A549 (cell line): ENCODE measurements around the gene TOMM40. TPM values are rescaled to one million over a fixed set of nuclear protein-coding genes. Genes with fewer than 3 reads are reported as not detected.
A peak's percentile ranks its signal among the peaks of the same experiment; 100 is the strongest.

Experiments used
- ATAC-seq, 2 experiments: fragments of 200-7000 bp in 1 of 2; fragments of >200 bp in 1 of 2; cut with Nextera tagmentation in 1 of 2; cut with Tn5 transposase in 1 of 2; 3 replicates each; pipeline versions ENCODE4 v1.8.0 to v1.9.1; 2018 to 2020; ENCODE audit warnings: mild to moderate bottlenecking in 1 of 2, moderate library complexity in 1 of 2
- CTCF ChIA-PET: fragments of 300-600 bp; sonication (Branson Sonifier 250); formaldehyde crosslinking; extraction: SDS; loops from one replicate; lab custom pipeline; 2021; ENCODE audit warnings: antibody characterized with exemption, inconsistent platforms; lab: Yijun Ruan, JAX
- POLR2A ChIA-PET: fragments of 350-600 bp; formaldehyde crosslinking; extraction: SDS; loops from one replicate; lab custom pipeline; 2021; ENCODE audit warnings: antibody characterized with exemption, inconsistent platforms; lab: Yijun Ruan, JAX
- DNase-seq, 2 experiments: peaks; one replicate each; pipeline versions ENCODE4 v3.0.0 to v3.0.0-alpha.2; 2011 to 2016; ENCODE audit warnings: low read depth in 1 of 2, low spot score in 1 of 2
- FAIRE-seq: peaks from 2 replicates; lab custom pipeline; 2011; peaks lifted over from hg19 to GRCh38; lab: Jason Lieb, UNC
- H3K27ac ChIP-seq, 2 experiments: fragments of >200 bp; sonication (Bioruptor Twin); formaldehyde crosslinking; 3 replicates each; pipeline ENCODE4 v1.5.1; 2016 to 2017
- H3K4me1 ChIP-seq: fragments of >200 bp; sonication (Bioruptor Twin); formaldehyde crosslinking; 3 replicates; pipeline ENCODE4 v1.6.1; 2016
- H3K4me2 ChIP-seq: fragments of >200 bp; sonication (Bioruptor Twin); formaldehyde crosslinking; 3 replicates; pipeline ENCODE4 v1.6.1; 2016
- H3K4me3 ChIP-seq: fragments of >200 bp; sonication (Bioruptor Twin); formaldehyde crosslinking; 3 replicates; pipeline ENCODE4 v1.5.1; 2016
- H3K9me3 ChIP-seq: fragments of >200 bp; sonication (Bioruptor Twin); formaldehyde crosslinking; 3 replicates; pipeline ENCODE4 v1.6.1; 2016
- CBX2 ChIP-seq: fragments of 200-600 bp; sonication (generic); IDR thresholded peaks from 2 replicates; pipeline ENCODE4 v1.6.1; 2016; ENCODE audit warnings: low read depth, mild to moderate bottlenecking, borderline replicate concordance
- CHD2 ChIP-seq: fragments of 150-350 bp; IDR thresholded peaks from 2 replicates; pipeline ENCODE4 v1.6.1; 2014; ENCODE audit warnings: low read length; ENCODE audit not compliant: partially characterized antibody
- HOXA7 ChIP-seq: fragments of 250-450 bp; sonication (Bioruptor Pico); IDR thresholded peaks from 2 replicates; pipeline ENCODE4 v1.5.0; 2020; ENCODE audit warnings: mild to moderate bottlenecking, moderate library complexity
- HOXB13 ChIP-seq: fragments of 250-450 bp; sonication (Bioruptor Pico); IDR thresholded peaks from 2 replicates; pipeline ENCODE4 v1.5.0; 2020; ENCODE audit warnings: low read depth, mild to moderate bottlenecking, moderate library complexity
- JUN ChIP-seq, 2 experiments: fragments of >200 bp; sonication (Bioruptor Twin); formaldehyde crosslinking; IDR thresholded peaks; 2 replicates in 1 of 2; 3 replicates in 1 of 2; pipeline ENCODE4 v1.6.1; 2016 to 2017
- JUNB ChIP-seq: fragments of >200 bp; sonication (Bioruptor Twin); formaldehyde crosslinking; IDR thresholded peaks from 2 replicates; pipeline ENCODE4 v1.6.1; 2016
- MAFK ChIP-seq: fragments of 450-650 bp; IDR thresholded peaks from 2 replicates; pipeline ENCODE4 v1.6.1; 2014; ENCODE audit not compliant: partially characterized antibody
- MAZ ChIP-seq: fragments of 150-350 bp; IDR thresholded peaks from 2 replicates; pipeline ENCODE4 v1.6.1; 2014; ENCODE audit warnings: antibody characterized with exemption, low read depth, low read length, borderline replicate concordance
- MYC ChIP-seq: IDR thresholded peaks from 2 replicates; pipeline ENCODE4 v1.6.1; 2012; ENCODE audit warnings: mild to moderate bottlenecking, inconsistent platforms, low read length, improper control_type of control experiment, borderline replicate concordance
- RAD21 ChIP-seq, 2 experiments: fragments of >200 bp in 1 of 2; sonication (Bioruptor Twin) in 1 of 2; formaldehyde crosslinking in 1 of 2; IDR thresholded peaks in 1 of 2; conservative IDR thresholded peaks in 1 of 2; 2 replicates in 1 of 2; 3 replicates in 1 of 2; pipeline ENCODE4 v1.6.1; 2012 to 2018; ENCODE audit warnings: inconsistent platforms in 1 of 2
- RARB ChIP-seq: fragments of 250-450 bp; sonication (Bioruptor Pico); IDR thresholded peaks from 2 replicates; pipeline ENCODE4 v1.8.0; 2021; ENCODE audit warnings: mild to moderate bottlenecking, moderate library complexity
- RNF2 ChIP-seq: fragments of 200-600 bp; sonication (generic); IDR thresholded peaks from 2 replicates; pipeline ENCODE4 v1.6.1; 2016; ENCODE audit warnings: low read depth, mild to moderate bottlenecking, antibody characterized with exemption, moderate library complexity, borderline replicate concordance
- TP53 ChIP-seq: fragments of 250-450 bp; sonication (Bioruptor Pico); IDR thresholded peaks from 2 replicates; pipeline ENCODE4 v1.5.0; 2021; ENCODE audit warnings: mild to moderate bottlenecking, moderate library complexity
- ZFP36 ChIP-seq: fragments of 450-650 bp; IDR thresholded peaks from 2 replicates; pipeline ENCODE4 v1.6.1; 2014; ENCODE audit warnings: borderline replicate concordance; ENCODE audit not compliant: partially characterized antibody
- ZSCAN20 ChIP-seq: fragments of 250-450 bp; sonication (Bioruptor Pico); IDR thresholded peaks from 2 replicates; pipeline ENCODE4 v1.8.0; 2022; ENCODE audit warnings: mild to moderate bottlenecking, moderate library complexity
- WGBS: methylation state at CpG from one replicate; pipeline ENCODE4 v1.1.6; 2017; ENCODE audit errors: missing lambda C conversion rate; 5-methylcytosine and 5-hydroxymethylcytosine counted together
- polyA plus RNA-seq, 4 experiments: library from polyadenylated mRNA; depleted of rRNA in 3 of 4; stranded (reverse); fragments of >200 nt; fragmentation: RNase III in 1 of 4; extraction: RNeasy Plus Mini Kit Qiagen cat#74134 plus additional on column Dnase treatment in 1 of 4; gene quantifications; 2 replicates in 3 of 4; 3 replicates in 1 of 4; pipeline ENCODE4 v1.2.3, GENCODE V29; 2011 to 2017
- TF ChIP-seq, protein P1 (sequence below): IDR thresholded peaks from 2 replicates; pipeline ENCODE4 v1.6.1; 2012
- TF ChIP-seq, protein P2 (sequence below): IDR thresholded peaks from 2 replicates; pipeline ENCODE4 v1.6.1; 2012; ENCODE audit warnings: low read depth, borderline replicate concordance
- TF ChIP-seq, protein P3 (sequence below): fragments of >200 bp; sonication (Bioruptor Twin); formaldehyde crosslinking; IDR thresholded peaks from 3 replicates; pipeline ENCODE4 v1.6.1; 2016
- TF ChIP-seq, protein P4 (sequence below): fragments of 250-450 bp; sonication (Bioruptor Pico); IDR thresholded peaks from 2 replicates; pipeline ENCODE4 v1.5.0; 2020; ENCODE audit warnings: low read depth, mild to moderate bottlenecking, moderate library complexity

TOMM40 gene
- polyA plus RNA-seq, 2 of the 4 experiments (the other 2 are of a cell fraction) = 92.7 to 180 TPM

DNA sequence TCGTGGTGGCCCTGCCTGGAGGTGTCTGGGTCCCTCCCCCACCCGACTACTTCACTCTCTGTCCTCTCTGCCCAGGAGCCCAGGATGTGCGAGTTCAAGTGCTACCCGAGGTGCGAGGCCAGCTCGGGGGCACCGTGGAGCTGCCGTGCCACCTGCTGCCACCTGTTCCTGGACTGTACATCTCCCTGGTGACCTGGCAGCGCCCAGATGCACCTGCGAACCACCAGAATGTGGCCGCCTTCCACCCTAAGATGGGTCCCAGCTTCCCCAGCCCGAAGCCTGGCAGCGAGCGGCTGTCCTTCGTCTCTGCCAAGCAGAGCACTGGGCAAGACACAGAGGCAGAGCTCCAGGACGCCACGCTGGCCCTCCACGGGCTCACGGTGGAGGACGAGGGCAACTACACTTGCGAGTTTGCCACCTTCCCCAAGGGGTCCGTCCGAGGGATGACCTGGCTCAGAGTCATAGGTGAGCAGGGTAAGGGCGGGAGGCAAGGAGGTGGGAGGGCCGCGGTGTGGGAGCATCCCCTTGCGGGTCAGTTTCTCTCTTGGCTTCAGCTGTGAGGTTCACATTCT lies 25.8 kb upstream of the TOMM40 start:
- ChIA-PET CTCF (interaction anchor here (0.7 to 1.8 kb wide), 3 partner anchors 19 to 38 kb away, joined by 3 to 8 read pairs (median 3); partner anchors contain the start of gene NECTIN2), POLR2A (no interaction called here)
- Histone ChIP-seq H3K27ac (no peak overlapping the region), H3K4me3 (no peak overlapping the region), H3K4me2 (no peak overlapping the region), H3K4me1 (no peaks in the 10 kb centered on the region), H3K9me3 (no peaks in the 10 kb centered on the region)
- no peak for FAIRE-seq
- TF ChIP-seq MAFK (no peak), JUNB (no peak), TP53 (CRISPR knock-in tag) (no peak)
- TF ChIP-seq, protein P1, sequence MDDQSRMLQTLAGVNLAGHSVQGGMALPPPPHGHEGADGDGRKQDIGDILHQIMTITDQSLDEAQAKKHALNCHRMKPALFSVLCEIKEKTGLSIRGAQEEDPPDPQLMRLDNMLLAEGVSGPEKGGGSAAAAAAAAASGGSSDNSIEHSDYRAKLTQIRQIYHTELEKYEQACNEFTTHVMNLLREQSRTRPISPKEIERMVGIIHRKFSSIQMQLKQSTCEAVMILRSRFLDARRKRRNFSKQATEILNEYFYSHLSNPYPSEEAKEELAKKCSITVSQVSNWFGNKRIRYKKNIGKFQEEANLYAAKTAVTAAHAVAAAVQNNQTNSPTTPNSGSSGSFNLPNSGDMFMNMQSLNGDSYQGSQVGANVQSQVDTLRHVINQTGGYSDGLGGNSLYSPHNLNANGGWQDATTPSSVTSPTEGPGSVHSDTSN = no peak
- peak in 1 of 2 experiments; percentile 20; a peak in 1 of 6 replicates for ATAC-seq
- WGBS = 91% methylated on average over 27 of the region's 27 CpGs
- no peak for DNase-seq

DNA sequence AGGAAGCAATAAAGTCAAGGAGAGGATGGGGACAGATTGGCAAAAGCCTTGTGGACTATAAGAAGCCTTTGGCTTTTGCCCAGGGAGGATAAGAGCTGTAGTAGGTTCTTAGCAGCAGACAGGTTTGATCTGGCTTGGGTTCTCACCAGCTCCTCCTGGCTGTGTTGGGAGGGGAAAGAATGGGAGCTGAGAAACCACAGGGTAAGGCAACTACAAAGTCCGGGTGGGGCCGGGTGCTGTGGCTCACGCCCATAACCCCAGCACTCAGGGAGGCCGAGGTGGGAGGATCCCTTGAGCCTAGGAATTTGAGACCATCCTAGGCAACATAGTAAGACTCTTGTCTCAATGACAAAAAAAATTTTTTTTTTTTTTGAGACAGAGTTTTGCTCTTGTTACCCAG lies 24.4 kb upstream of the TOMM40 start:
- no peak overlapping the region for H3K4me3 ChIP-seq
- no peaks in the 10 kb centered on the region for H3K4me1 ChIP-seq
- no peak for DNase-seq
- no peak overlapping the region for H3K4me2 ChIP-seq
- no peak for ATAC-seq
- no peak overlapping the region for H3K27ac ChIP-seq
- CTCF ChIA-PET = interaction anchor here (0.6 to 3.5 kb wide), 5 partner anchors 9 to 178 kb away, joined by 3 to 12 read pairs (median 5); no protein-coding TSS in a partner anchor
- 89% methylated on average over 4 of the region's 4 CpGs for WGBS
- no peak for FAIRE-seq
- TF ChIP-seq, protein P2, sequence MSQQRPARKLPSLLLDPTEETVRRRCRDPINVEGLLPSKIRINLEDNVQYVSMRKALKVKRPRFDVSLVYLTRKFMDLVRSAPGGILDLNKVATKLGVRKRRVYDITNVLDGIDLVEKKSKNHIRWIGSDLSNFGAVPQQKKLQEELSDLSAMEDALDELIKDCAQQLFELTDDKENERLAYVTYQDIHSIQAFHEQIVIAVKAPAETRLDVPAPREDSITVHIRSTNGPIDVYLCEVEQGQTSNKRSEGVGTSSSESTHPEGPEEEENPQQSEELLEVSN = no peak
- TF ChIP-seq, protein P3, sequence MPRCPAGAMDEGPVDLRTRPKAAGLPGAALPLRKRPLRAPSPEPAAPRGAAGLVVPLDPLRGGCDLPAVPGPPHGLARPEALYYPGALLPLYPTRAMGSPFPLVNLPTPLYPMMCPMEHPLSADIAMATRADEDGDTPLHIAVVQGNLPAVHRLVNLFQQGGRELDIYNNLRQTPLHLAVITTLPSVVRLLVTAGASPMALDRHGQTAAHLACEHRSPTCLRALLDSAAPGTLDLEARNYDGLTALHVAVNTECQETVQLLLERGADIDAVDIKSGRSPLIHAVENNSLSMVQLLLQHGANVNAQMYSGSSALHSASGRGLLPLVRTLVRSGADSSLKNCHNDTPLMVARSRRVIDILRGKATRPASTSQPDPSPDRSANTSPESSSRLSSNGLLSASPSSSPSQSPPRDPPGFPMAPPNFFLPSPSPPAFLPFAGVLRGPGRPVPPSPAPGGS = no peak
- no peak for TF ChIP-seq HOXB13 (CRISPR knock-in tag)
- TF ChIP-seq CHD2 = no peak
- TF ChIP-seq, protein P4, sequence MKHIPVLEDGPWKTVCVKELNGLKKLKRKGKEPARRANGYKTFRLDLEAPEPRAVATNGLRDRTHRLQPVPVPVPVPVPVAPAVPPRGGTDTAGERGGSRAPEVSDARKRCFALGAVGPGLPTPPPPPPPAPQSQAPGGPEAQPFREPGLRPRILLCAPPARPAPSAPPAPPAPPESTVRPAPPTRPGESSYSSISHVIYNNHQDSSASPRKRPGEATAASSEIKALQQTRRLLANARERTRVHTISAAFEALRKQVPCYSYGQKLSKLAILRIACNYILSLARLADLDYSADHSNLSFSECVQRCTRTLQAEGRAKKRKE (CRISPR knock-in tag) = no peak
- no peak for TF ChIP-seq JUNB
- TF ChIP-seq ZSCAN20 (CRISPR knock-in tag) = no peak
- no peak for TF ChIP-seq MAZ
- TF ChIP-seq, all 56 proteins: peak for 0
- no peaks in the 10 kb centered on the region for H3K9me3 ChIP-seq
- POLR2A ChIA-PET = interaction anchor here (0.6 to 0.7 kb wide), 2 partner anchors 37 to 1409 kb away, joined by 4 read pairs; no protein-coding TSS in a partner anchor

DNA sequence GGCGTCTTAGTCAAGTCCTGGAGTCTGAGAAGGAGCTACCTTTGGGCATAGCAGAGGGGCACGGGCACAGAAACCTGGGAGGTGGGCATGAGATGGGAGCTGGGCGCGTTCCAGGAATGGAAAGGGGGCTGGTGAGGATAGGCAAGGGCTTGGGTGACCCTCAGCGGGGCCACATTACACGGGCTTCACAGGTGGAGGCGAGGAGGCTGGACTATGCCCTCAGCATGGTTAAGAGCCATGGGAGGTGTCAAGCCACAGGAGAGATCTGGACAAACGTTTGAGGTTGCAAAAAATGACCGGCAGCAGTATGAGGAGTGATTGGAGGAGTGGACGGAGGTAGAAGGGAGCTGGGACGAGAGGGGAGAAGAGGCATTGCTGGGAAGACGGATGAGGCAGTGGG lies 23.5 kb upstream of the TOMM40 start:
- Histone ChIP-seq H3K9me3 (no peaks in the 10 kb centered on the region), H3K4me1 (no peaks in the 10 kb centered on the region), H3K27ac (no peak overlapping the region), H3K4me2 (no peak overlapping the region), H3K4me3 (no peak overlapping the region)
- ChIA-PET POLR2A (no interaction called here), CTCF (interaction anchor here (0.9 to 3.5 kb wide), 7 partner anchors 8 to 97 kb away, joined by 3 to 12 read pairs (median 5); partner anchors contain the start of gene TOMM40)
- DNase-seq (no peak), FAIRE-seq (no peak), ATAC-seq (no peak)
- TF ChIP-seq CBX2 = no peak
- no peak for TF ChIP-seq RARB
- no peak for TF ChIP-seq JUN (IDR thresholded peaks at IDR 0.05)
- no peak for TF ChIP-seq RNF2
- no peak for TF ChIP-seq HOXA7 (CRISPR knock-in tag)
- TF ChIP-seq RAD21 (conservative IDR thresholded peaks at IDR 0.05 in 1 of 2, IDR thresholded peaks at IDR 0.05 in 1 of 2) = no peak
- no peak for TF ChIP-seq MYC
- TF ChIP-seq ZFP36 = no peak
- 92% methylated on average over 12 of the region's 12 CpGs for WGBS
